GM18520 (cell line): ENCODE measurements around the gene OR10H5.
"Not testable (repeated sequence)": the region's sequence is repeated elsewhere in the genome, so short reads cannot be mapped to it uniquely, and the experiment has no call there.

Experiments used
- ATAC-seq: cut with Tn5 transposase; IDR thresholded peaks from one replicate; pipeline ENCODE4 v1.9.1; 2021; ENCODE audit not compliant: unreplicated experiment

Gene OR10H5, protein sequence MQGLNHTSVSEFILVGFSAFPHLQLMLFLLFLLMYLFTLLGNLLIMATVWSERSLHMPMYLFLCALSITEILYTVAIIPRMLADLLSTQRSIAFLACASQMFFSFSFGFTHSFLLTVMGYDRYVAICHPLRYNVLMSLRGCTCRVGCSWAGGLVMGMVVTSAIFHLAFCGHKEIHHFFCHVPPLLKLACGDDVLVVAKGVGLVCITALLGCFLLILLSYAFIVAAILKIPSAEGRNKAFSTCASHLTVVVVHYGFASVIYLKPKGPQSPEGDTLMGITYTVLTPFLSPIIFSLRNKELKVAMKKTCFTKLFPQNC

DNA sequence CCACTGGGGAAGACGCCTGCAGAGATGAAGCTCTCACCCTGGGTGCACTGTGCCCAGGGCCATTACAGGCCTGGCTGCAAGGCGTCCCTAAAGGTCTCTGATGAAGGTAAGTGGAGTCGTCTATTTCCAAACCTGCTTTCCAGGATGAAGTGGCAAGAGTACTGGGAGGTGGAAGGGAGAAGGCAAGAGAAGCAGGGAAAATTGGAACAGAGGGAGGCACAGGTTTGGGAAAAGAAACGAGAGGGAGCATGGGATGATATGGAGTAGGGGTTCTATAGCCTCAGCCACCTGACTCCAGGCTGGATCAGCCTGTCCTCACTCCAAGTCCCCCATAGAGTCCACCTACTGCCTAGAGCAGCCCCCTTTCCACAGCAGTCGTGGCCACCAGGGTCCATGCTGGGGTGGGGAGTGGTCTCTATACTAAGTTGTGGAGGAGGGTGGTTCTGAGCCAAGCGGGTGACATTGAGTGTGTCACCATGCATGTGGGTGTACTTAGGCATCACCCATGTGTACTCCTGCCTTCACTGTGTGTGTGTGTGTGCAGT is at the start of gene OR10H5:
Gene OR10H5, plus strand, starts transcription at position 51 of the 545 bp plus-strand sequence. CDS start 6,388 bp downstream, outside the sequence.
- no peak for ATAC-seq

- no peak for ATAC-seq
Measured at GRCh38 chr19:15737722-15738121, 49.7 kb upstream of the OR10H5 start, which contains the start of gene OR10H3. OR10H3 (plus strand) TSS chr19:15737985; CDS start chr19:15741393, 3,408 bp downstream.

DNA sequence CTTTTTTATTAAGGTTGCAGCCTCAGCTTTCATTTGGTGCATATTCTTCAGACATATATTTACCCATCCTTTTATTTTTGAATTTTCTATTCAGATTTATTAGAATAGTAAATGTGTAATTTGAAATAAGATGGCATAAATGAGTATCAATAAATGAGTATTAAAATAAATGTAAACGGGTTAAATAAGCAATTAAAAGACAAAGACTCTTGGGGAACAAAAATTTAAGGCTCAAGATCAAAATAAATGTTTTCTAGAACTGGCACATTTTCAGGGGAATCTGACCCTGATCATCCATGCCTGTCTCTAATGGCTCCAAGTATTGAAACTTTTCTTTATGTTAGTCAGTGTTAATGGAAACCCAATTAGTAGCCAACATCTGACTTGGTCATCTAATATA is 46.7 kb upstream of the OR10H5 start:
- ATAC-seq = no peak

DNA sequence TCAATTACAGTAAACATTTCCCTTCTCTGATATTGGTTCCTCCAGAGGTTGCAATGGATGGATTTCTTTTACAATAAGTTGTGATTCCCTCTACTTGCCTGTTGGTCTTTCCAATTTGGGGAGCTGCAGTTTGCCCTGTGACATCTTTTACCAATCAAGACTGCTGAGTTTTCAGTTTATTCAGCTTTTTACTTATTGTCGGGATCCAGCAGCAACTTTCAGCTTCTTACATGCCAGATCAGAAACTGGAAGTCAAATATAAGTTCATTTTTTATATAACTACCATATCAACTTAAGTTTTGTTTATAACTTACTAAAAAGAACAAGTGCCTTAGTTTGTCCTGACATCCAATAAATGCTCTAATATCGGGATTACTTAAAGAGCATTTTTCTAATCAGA is 39.2 kb upstream of the OR10H5 start:
- no peak for ATAC-seq

- no peak for ATAC-seq
Measured at GRCh38 chr19:15758379-15758778, 29.1 kb upstream of the OR10H5 start.

DNA sequence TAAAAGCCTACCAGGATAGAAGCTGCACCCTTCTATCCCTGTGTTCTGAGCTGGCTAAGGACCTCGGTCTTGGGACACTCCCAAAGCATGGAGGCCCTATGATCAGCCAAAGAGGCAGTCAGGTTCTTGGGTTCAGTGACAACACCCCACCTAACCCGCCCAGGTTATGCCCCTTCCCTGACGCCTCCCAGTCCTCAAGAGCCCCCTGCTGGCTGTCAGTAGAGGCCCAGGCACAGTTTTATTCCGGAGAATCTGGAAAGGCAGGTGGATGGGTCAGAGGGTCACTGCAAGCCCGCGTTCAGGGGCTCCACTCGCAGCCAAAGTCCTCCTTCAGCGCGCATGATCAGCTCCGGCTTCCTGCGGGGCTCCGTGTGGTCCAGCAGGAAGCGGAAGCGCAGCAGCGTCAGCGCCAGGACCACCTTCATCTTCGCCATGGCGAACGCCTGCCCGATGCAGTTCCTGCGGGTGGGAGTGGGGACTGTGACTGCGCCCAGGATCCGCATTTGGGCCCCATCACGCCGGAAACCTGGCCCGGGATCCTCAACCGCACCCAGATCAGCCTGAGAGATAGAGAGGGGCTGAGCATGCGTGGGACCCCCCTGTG is 27.4 kb upstream of the OR10H5 start:
- no peak for ATAC-seq

DNA sequence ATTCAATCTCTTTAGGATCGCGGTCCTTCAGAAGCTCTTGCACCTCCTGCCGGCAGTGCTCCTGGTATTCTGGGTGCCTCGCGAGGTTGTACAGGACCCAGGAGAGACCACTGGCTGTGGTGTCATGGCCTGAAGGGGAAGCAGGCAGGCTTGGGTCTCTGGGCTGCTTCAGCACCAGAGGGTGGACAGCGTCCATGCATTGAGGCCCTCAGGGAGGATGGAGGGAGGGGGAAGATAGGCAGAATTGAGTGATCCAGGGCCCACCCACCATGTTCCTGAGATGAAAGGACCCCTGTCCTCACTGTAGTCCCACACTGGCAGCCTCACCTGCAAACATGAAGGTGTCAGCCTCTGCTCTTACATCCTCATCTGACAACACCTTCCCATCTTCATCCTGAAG is 17.9 kb upstream of the OR10H5 start:
- ATAC-seq = no peak

- not testable (repeated sequence) for ATAC-seq
Measured at GRCh38 chr19:15774159-15774558, 13.3 kb upstream of the OR10H5 start.

GRCh38 chr19:15775249-15775648 is 12.2 kb upstream of the OR10H5 start:
- no peak for ATAC-seq

- no peak for ATAC-seq
Measured at GRCh38 chr19:15776264-15776663, 11.2 kb upstream of the OR10H5 start.

DNA sequence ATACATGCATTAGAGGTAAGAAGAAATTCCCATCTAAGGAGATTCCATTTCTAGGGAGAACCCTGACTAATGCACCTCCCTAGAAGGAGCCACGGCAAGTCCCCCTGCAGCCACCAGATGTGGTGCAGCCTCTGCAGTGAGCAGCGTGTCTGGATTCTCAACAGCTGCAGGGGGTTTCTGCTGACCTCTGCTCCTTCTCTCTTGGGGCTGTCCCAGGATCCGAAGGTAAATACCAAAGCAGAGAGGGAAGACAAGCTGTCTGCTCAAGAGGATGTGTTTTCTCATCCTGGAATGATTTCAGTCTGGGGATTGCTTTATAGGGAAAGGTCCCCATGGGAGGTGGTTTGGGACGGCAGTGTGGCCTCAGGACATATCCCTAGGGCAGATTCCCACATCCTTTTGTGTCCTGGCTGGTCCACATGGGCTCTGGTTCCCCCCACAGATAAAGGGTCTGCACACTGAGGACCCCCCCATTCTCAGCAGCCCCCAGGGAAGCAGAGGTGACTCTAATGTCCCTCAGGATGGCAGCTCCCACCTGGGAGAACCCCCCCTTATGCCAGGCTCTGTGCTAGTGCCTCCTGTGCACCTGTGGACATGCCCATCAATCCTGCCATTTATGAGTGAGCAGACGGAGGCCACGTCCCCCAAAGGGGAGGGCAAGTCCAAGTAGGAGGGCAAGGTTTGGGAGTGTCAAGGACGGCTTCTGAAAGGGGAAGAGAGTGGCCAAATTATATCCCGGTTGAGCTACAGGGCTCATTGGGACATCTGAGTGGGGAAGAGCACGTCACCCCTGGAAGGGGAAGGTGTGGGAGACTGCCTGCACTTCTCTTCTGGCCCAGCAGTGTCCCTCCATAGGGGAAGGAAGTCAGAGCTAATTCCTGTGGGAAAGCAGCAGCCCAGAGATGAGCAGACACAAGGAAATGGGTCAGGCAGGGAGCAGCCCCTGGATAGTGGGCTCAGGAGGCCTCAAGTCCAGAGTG is 10.2 kb upstream of the OR10H5 start:
- ATAC-seq = no peak

DNA sequence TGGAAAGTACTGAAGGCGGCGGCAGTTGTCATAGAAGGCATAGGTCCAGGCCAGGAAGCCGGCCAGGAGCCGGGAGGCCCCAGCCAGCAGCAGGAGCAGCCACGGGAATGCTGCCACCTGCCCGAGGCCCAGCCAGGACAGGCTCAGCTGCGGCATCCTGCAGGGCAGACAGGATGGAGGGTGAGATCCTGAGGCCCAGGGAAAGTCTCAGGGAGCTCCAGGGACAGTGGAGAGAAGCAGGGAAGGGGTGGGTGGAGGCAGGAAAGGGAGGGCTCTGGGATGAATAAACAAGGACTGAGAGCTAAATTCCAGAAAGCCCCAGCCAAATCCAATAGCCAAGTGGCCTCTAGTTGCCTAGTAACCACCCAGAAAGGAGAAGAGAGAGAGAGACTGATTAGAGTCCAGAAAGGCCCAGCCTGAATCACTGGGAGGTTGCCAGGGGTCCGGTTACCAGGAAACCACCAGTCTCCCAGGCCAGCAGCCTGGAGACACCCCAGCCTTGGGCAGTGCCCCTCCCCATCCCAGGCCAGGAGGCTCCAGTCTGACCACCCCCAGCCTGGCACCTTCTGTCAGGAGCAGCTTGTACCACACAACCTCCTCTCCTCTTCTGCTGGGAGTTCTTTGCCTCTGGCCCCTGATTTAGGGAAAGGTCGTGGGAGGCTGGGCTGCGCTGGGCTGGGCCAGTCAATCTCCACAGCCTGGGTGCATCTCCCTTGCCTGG is 7.5 kb upstream of the OR10H5 start:
- no peak for ATAC-seq

DNA sequence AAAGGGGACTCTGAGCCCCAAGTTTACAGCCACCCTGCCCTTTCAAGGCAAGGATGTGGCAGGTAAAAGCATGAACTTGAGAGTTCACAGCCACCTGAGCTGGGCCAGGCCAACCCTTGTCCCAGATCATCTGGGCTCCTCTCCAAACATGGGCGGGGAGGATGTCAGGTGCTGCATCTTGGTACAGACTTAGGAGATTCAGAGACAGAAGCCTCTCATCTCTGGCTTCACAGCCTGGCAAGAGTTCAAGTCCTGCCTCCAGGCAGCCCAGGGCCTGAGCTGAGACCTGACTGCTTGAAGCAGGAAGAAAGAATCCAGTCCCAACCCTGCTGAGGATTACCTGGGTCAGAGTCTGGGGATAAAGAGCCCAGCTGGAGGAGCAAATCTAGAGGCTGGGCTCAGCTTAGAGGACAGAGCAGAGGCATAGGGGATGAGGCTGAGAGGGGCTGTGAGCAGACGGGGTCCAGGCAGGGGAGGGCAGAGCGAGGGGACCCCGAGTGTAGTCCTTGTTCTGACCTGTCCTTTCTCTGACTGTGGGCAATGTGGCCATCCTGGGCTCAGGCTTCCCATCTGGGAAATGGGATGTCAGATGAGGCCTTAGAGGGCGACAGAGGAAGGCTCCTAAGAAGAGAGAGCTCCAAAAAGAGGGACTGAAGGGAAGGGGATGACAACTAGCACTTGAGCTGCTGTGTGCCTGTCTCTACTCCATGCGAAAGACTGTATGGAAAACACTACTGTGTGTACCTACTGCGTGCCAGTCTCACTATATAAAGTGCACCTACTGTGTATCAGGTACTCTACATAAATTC is 6.6 kb upstream of the OR10H5 start:
- ATAC-seq = no peak

GRCh38 chr19:15781661-15782060 is 5.8 kb upstream of the OR10H5 start:
- ATAC-seq = no peak

DNA sequence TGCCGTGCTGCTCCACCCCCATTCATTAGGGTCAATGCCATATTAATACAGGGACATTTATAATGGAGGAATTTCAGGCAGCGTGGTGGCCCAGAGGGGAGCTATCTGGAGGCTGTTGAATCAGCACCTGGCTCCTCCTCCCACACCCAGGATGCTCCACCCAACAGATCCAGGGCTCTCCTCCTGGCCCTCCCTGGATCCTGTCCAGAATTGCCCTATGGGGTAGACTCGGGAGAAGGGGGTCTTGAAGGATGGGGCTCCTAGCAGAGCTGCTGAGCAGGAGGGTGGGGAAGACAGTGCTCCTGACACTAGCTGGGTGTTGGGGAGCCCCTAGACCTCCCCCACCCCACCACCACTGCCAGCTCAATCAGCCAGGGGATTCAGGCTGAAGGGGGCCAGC is 5.2 kb upstream of the OR10H5 start:
- ATAC-seq = no peak

- ATAC-seq = not testable (repeated sequence)
Measured at GRCh38 chr19:15782896-15783295, 4.6 kb upstream of the OR10H5 start.

DNA sequence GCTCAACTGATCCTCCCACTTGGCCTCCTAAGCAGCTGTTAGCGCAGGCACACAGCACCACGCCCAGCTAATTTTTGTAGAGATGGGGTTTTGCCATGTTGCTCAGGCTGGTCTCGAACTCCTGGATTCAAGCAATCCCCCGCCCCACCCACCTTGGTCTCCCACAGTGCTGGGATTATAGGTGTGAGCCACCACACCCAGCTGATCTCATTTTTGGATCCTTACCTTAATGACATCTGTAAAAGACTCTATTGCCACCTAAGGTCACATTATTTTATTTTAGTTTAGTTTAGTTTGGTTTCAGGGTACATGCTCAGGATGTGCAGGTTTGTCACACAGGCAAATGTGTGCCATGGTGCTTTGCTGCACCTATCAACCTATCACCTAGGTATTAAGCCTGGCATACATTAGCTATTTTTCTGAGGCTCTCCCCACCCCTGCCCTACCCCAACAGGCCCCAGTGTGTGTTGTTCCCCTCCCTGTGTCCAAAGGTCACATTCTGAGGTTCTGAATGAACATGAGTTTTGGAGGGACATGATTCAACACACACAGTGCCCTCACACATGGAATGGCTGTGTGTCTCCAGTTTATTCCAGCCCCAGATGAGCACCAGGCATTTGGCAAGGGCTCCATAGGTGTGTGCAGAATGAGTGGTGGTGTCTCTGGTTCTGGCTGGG is 1.3 kb downstream of the OR10H5 start:
- ATAC-seq = no peak

DNA sequence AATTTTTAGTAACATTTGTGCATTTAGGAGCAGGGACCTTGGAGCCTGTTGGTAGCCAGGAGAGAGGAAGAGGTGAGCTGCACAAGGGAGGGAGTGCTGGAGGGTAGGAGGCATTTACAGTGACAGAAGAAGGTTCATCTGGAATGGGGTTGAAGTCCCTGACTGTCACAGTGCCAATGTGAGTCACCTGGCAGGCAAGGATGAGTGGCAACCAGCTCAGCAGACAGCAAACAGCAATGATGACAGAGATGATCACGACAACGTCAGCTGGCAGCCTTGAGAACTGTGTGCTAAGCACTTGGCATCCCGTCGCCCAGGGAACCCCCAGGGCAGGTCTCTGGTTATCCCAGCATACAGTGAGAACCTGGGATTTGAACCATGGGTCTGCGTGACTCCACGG is 2.6 kb downstream of the OR10H5 start:
- no peak for ATAC-seq

- not testable (repeated sequence) for ATAC-seq
Measured at GRCh38 chr19:15794279-15794678, 6.8 kb downstream of the OR10H5 start.
